Measurements from ENCODE around the gene AADAC.

AADAC gene

GRCh38 chr3:151811474-151811873 is 2.4 kb upstream of the AADAC start:
- no peak for DNase-seq (ENCODE audit: low read depth)
- TF ChIP-seq CTCF (conservative IDR thresholded peaks at IDR 0.05; ENCODE audit: control insufficient read depth, insufficient read depth, low read depth, low read length) = no peak
- H3K4me3 ChIP-seq (ENCODE audit: control insufficient read depth, low read depth, low read length) = no peak overlapping the region

DNA sequence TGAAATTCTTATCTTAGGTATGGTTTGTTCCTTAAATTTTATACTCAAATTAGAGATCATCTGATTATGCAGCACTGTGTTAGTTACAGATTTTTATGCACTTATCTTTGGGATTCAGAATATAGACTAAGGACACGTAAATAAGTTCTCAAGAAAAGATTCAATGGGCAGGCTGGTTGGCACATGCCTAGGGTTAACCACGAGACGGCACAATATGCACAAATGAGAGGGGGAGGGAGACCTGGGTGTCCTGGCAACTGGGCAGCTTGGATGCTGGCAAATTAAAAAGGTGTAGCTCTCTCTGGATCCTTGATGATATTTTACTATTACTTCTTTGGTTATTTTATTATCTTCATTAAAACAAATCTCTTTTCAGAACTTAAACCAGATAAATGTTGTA is 672 bp downstream of the AADAC start:
- H3K4me3 ChIP-seq (ENCODE audit: control insufficient read depth, low read depth, low read length) = no peak overlapping the region
- TF ChIP-seq CTCF (conservative IDR thresholded peaks at IDR 0.05; ENCODE audit: control insufficient read depth, insufficient read depth, low read depth, low read length) = no peak
- no peak for DNase-seq (ENCODE audit: low read depth)

- peak; percentile 83 for DNase-seq (ENCODE audit: low read depth)
- H3K4me3 ChIP-seq (ENCODE audit: control insufficient read depth, low read depth, low read length) = no peak overlapping the region
- no peak for TF ChIP-seq CTCF (conservative IDR thresholded peaks at IDR 0.05; ENCODE audit: control insufficient read depth, insufficient read depth, low read depth, low read length)
These were observed 2.2 kb downstream of the AADAC start for GRCh38 chr3:151816091-151816604.

DNA sequence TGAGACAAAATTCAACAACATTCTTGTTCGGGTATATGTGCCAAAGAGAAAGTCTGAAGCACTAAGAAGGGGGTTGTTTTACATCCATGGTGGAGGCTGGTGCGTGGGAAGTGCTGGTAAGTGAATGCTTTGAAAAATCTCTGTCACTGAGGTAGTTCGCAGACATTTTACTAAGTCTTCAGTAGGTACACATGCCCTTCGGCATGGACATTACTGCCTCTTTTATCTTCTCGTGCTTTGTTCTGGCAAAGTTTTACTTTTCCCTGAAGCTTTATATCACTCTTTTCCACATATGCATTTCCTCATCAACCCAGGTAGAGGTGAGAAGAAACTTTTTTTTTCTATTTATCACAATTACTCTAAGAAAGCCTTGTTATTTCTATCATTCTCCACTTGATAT is 3.6 kb downstream of the AADAC start:
- no peak for DNase-seq (ENCODE audit: low read depth)
- TF ChIP-seq CTCF (conservative IDR thresholded peaks at IDR 0.05; ENCODE audit: control insufficient read depth, insufficient read depth, low read depth, low read length) = no peak
- no peak overlapping the region for H3K4me3 ChIP-seq (ENCODE audit: control insufficient read depth, low read depth, low read length)

GRCh38 chr3:151818361-151818760 is 4.4 kb downstream of the AADAC start:
- H3K4me3 ChIP-seq (ENCODE audit: control insufficient read depth, low read depth, low read length) = no peak overlapping the region
- DNase-seq (ENCODE audit: low read depth) = no peak
- no peak for TF ChIP-seq CTCF (conservative IDR thresholded peaks at IDR 0.05; ENCODE audit: control insufficient read depth, insufficient read depth, low read depth, low read length)

GRCh38 chr3:151819910-151820309 is 6.0 kb downstream of the AADAC start:
- TF ChIP-seq CTCF (conservative IDR thresholded peaks at IDR 0.05; ENCODE audit: control insufficient read depth, insufficient read depth, low read depth, low read length) = no peak
- DNase-seq (ENCODE audit: low read depth) = no peak
- no peak overlapping the region for H3K4me3 ChIP-seq (ENCODE audit: control insufficient read depth, low read depth, low read length)

- no peak for TF ChIP-seq CTCF (conservative IDR thresholded peaks at IDR 0.05; ENCODE audit: control insufficient read depth, insufficient read depth, low read depth, low read length)
- DNase-seq (ENCODE audit: low read depth) = peak; percentile 78
- H3K4me3 ChIP-seq (ENCODE audit: control insufficient read depth, low read depth, low read length) = no peak overlapping the region
These were observed 13.9 kb downstream of the AADAC start for GRCh38 chr3:151827816-151828215.

Data from fibroblast of mammary gland (primary cell).